Mesothelial cell of epicardium (in vitro differentiated cells): Measurements from ENCODE around the gene TLX2. TPM values are rescaled to one million over a fixed set of nuclear protein-coding genes. Genes with fewer than 3 reads are reported as not detected.
"Not testable (repeated sequence)": the region's sequence is repeated elsewhere in the genome, so short reads cannot be mapped to it uniquely, and the experiment has no call there.

Source experiments
- DNase-seq, 2 experiments: peaks; one replicate each; pipeline ENCODE4 v3.0.0; 2021; ENCODE audit warnings: low spot score in 2 of 2; ENCODE audit not compliant: unreplicated experiment in 2 of 2
- H3K27ac Mint-ChIP-seq: 2 replicates; pipeline ENCODE4 v1.8.0; 2021; ENCODE audit warnings: mixed read lengths
- H3K27me3 Mint-ChIP-seq: 2 replicates; pipeline ENCODE4 v1.8.0; 2021; ENCODE audit warnings: low read depth, mixed read lengths
- H3K36me3 Mint-ChIP-seq: 2 replicates; pipeline ENCODE4 v1.8.0; 2021; ENCODE audit warnings: mixed read lengths
- H3K4me1 Mint-ChIP-seq: 2 replicates; pipeline ENCODE4 v1.8.0; 2021; ENCODE audit warnings: mixed read lengths
- H3K4me3 Mint-ChIP-seq: 2 replicates; pipeline ENCODE4 v1.8.0; 2021; ENCODE audit warnings: mild to moderate bottlenecking, moderate library complexity, mixed read lengths
- H3K9me3 Mint-ChIP-seq: 2 replicates; pipeline ENCODE4 v1.8.0; 2021; ENCODE audit warnings: mixed read lengths
- CTCF ChIP-seq: fragments of 200-600 bp; sonication (generic); IDR thresholded peaks from one replicate; pipeline ENCODE4 v1.5.0; 2021; ENCODE audit warnings: antibody characterized with exemption; ENCODE audit not compliant: unreplicated experiment
- total RNA-seq: library from RNA; stranded (reverse); gene quantifications from 3 replicates; pipeline ENCODE4 v1.2.1, GENCODE V29; 2021

TLX2 gene
- total RNA-seq, 1 donor from 2014 or later = not detected

GRCh38 chr2:74558284-74559230 lies 44.3 kb downstream of the TLX2 start:
- peaks cover 42% of the 10 kb centered on the region for H3K27me3 Mint-ChIP-seq
- peaks cover 13% of the 10 kb centered on the region for H3K4me1 Mint-ChIP-seq
- H3K4me3 Mint-ChIP-seq = no peak overlapping the region
- H3K36me3 Mint-ChIP-seq = peaks cover 3% of the 10 kb centered on the region
- DNase-seq = no peak
- no peaks in the 10 kb centered on the region for H3K9me3 Mint-ChIP-seq
- no peak for TF ChIP-seq CTCF
- H3K27ac Mint-ChIP-seq = no peak overlapping the region

GRCh38 chr2:74559912-74560311 lies 45.7 kb downstream of the TLX2 start:
- H3K27me3 Mint-ChIP-seq = peaks cover 45% of the 10 kb centered on the region
- DNase-seq = no peak
- peaks cover 3% of the 10 kb centered on the region for H3K36me3 Mint-ChIP-seq
- H3K4me1 Mint-ChIP-seq = peaks cover 10% of the 10 kb centered on the region
- H3K9me3 Mint-ChIP-seq = no peaks in the 10 kb centered on the region
- H3K27ac Mint-ChIP-seq = no peak overlapping the region
- TF ChIP-seq CTCF = no peak
- H3K4me3 Mint-ChIP-seq = no peak overlapping the region

- no peak for DNase-seq
- no peaks in the 10 kb centered on the region for H3K9me3 Mint-ChIP-seq
- H3K4me1 Mint-ChIP-seq = peaks cover 8% of the 10 kb centered on the region
- peaks cover 3% of the 10 kb centered on the region for H3K36me3 Mint-ChIP-seq
- no peak for TF ChIP-seq CTCF
- peaks cover 40% of the 10 kb centered on the region for H3K27me3 Mint-ChIP-seq
- H3K27ac Mint-ChIP-seq = no peak overlapping the region
- no peak overlapping the region for H3K4me3 Mint-ChIP-seq
These were observed 46.3 kb downstream of the TLX2 start for GRCh38 chr2:74560591-74560990.

GRCh38 chr2:74561022-74561421 lies 46.8 kb downstream of the TLX2 start:
- peaks cover 41% of the 10 kb centered on the region for H3K27me3 Mint-ChIP-seq
- H3K9me3 Mint-ChIP-seq, H3K4me1 Mint-ChIP-seq, H3K4me3 Mint-ChIP-seq, H3K36me3 Mint-ChIP-seq, H3K27ac Mint-ChIP-seq, DNase-seq: not testable (repeated sequence)

GRCh38 chr2:74562126-74562775 lies 48.0 kb downstream of the TLX2 start:
- H3K9me3 Mint-ChIP-seq = no peaks in the 10 kb centered on the region
- H3K4me1 Mint-ChIP-seq = peaks cover 8% of the 10 kb centered on the region
- no peak for DNase-seq
- TF ChIP-seq CTCF = no peak
- H3K36me3 Mint-ChIP-seq = no peaks in the 10 kb centered on the region
- peaks cover 36% of the 10 kb centered on the region for H3K27me3 Mint-ChIP-seq
- no peak overlapping the region for H3K27ac Mint-ChIP-seq
- no peak overlapping the region for H3K4me3 Mint-ChIP-seq

- peaks cover 39% of the 10 kb centered on the region for H3K27me3 Mint-ChIP-seq
- no peaks in the 10 kb centered on the region for H3K9me3 Mint-ChIP-seq
- no peak overlapping the region for H3K27ac Mint-ChIP-seq
- peaks cover 11% of the 10 kb centered on the region for H3K4me1 Mint-ChIP-seq
- TF ChIP-seq CTCF = no peak
- no peak for DNase-seq
- H3K4me3 Mint-ChIP-seq = no peak overlapping the region
- peaks cover 3% of the 10 kb centered on the region for H3K36me3 Mint-ChIP-seq
These were observed 50.0 kb downstream of the TLX2 start for GRCh38 chr2:74564222-74564621.
